Brain microvascular endothelial cell (primary cell): ENCODE data around the gene ALPK3.
A peak's percentile ranks its signal among the peaks of the same experiment; 100 is the strongest.

ENCODE experiments used
- DNase-seq: peaks from one replicate; pipeline ENCODE4 v3.0.0-alpha.2; 2020
- H3K27ac ChIP-seq: fragments of 250-450 bp; sonication (Bioruptor Pico); 2 replicates; pipeline ENCODE4 v1.5.1; 2020; ENCODE audit warnings: mild to moderate bottlenecking, moderate library complexity
- H3K27me3 ChIP-seq: fragments of 250-450 bp; sonication (Bioruptor Pico); replicated peaks from 2 replicates; pipeline ENCODE4 v1.5.1; 2020; ENCODE audit warnings: mild to moderate bottlenecking
- H3K36me3 ChIP-seq: fragments of 250-450 bp; sonication (Bioruptor Pico); replicated peaks from 2 replicates; pipeline ENCODE4 v1.5.1; 2020; ENCODE audit warnings: mild to moderate bottlenecking
- H3K4me3 ChIP-seq: 2 replicates; pipeline ENCODE4 v1.5.1; 2011; ENCODE audit warnings: low read depth, mild to moderate bottlenecking, control low read depth, low read length, moderate library complexity
- CTCF ChIP-seq: IDR thresholded peaks from 2 replicates; pipeline ENCODE4 v1.5.1; 2011; ENCODE audit warnings: low read depth, mild to moderate bottlenecking, moderate library complexity, low read length, control low read depth, inconsistent platforms; ENCODE audit errors: missing control alignments
- in situ Hi-C: cut with HindIII; loops from 2 replicates; pipeline ENCODE4 v1.10.0; 2017; ENCODE audit warnings: low sequenced_read_pairs, low pct_ligation_motif_present

ALPK3 gene

GRCh38 chr15:84783493-84784251 is 33.5 kb upstream of the ALPK3 start:
- peak; percentile 9 for TF ChIP-seq CTCF
- Histone ChIP-seq H3K4me3 (no peak overlapping the region), H3K36me3 (peaks cover 33% of the 10 kb centered on the region), H3K27me3 (no peaks in the 10 kb centered on the region), H3K27ac (no peak overlapping the region)
- DNase-seq: no peak
- in situ Hi-C loops: no loop called here

- Histone ChIP-seq H3K27me3 (no peaks in the 10 kb centered on the region), H3K27ac (no peak overlapping the region), H3K36me3 (peaks cover 33% of the 10 kb centered on the region), H3K4me3 (no peak overlapping the region)
- DNase-seq: no peak
- no peak for TF ChIP-seq CTCF
- in situ Hi-C loops: no loop called here
Measured at GRCh38 chr15:84784262-84784661, 32.9 kb upstream of the ALPK3 start.

- no peak overlapping the region for H3K27ac ChIP-seq
- no peak overlapping the region for H3K4me3 ChIP-seq
- H3K27me3 ChIP-seq: no peaks in the 10 kb centered on the region
- no peak for DNase-seq
- TF ChIP-seq CTCF: no peak
- H3K36me3 ChIP-seq: peaks cover 33% of the 10 kb centered on the region
- in situ Hi-C loops: no loop called here
Measured at GRCh38 chr15:84785053-84785452, 32.1 kb upstream of the ALPK3 start.

GRCh38 chr15:84788500-84788899 is 28.7 kb upstream of the ALPK3 start:
- TF ChIP-seq CTCF: no peak
- Histone ChIP-seq H3K4me3 (no peak overlapping the region), H3K36me3 (peaks cover 46% of the 10 kb centered on the region), H3K27ac (no peak overlapping the region), H3K27me3 (no peaks in the 10 kb centered on the region)
- DNase-seq: no peak
- in situ Hi-C loops: no loop called here

- no peak for DNase-seq
- H3K27ac ChIP-seq: no peak overlapping the region
- H3K27me3 ChIP-seq: no peaks in the 10 kb centered on the region
- H3K36me3 ChIP-seq: peaks cover 37% of the 10 kb centered on the region
- TF ChIP-seq CTCF: no peak
- H3K4me3 ChIP-seq: no peak overlapping the region
- in situ Hi-C loops: no loop called here
Measured at GRCh38 chr15:84789762-84790161, 27.4 kb upstream of the ALPK3 start.

- H3K4me3 ChIP-seq: no peak overlapping the region
- in situ Hi-C loops: no loop called here
- DNase-seq: no peak
- TF ChIP-seq CTCF: no peak
- H3K36me3 ChIP-seq: peaks cover 38% of the 10 kb centered on the region
- no peaks in the 10 kb centered on the region for H3K27me3 ChIP-seq
- H3K27ac ChIP-seq: no peak overlapping the region
Measured at GRCh38 chr15:84790676-84791075, 26.5 kb upstream of the ALPK3 start.
